Kidney (tissue), 14 donors: ENCODE measurements around the gene COL6A3. TPM values are rescaled to one million over a fixed set of nuclear protein-coding genes. Genes with fewer than 3 reads are reported as not detected.
A peak's percentile ranks its signal among the peaks of the same experiment; 100 is the strongest.

Source experiments
- DNase-seq, 5 donors: peaks; one replicate each; pipeline ENCODE4 v3.0.0-alpha.2; 2013 to 2020
- FAIRE-seq: peaks from 2 replicates; lab custom pipeline; 2012; peaks lifted over from hg19 to GRCh38; lab: Jason Lieb, UNC
- H3K27ac ChIP-seq, 2 donors: one replicate each; pipeline ENCODE4 v1.7.0; 2013; ENCODE audit warnings: low read depth in 2 of 2, low read length in 2 of 2, inconsistent platforms in 1 of 2
- H3K27me3 ChIP-seq: one replicate; pipeline ENCODE4 v1.7.1; 2013; ENCODE audit warnings: low read length, inconsistent platforms; ENCODE audit not compliant: control insufficient read depth, insufficient read depth
- H3K36me3 ChIP-seq, 3 donors: one replicate each; pipeline versions ENCODE4 v1.7.0 to v1.7.1; 2013; ENCODE audit warnings: low read length in 3 of 3, control low read depth in 1 of 3, inconsistent platforms in 1 of 3; ENCODE audit not compliant: insufficient read depth in 3 of 3, control insufficient read depth in 2 of 3
- H3K4me1 ChIP-seq, 3 donors: one replicate each; pipeline versions ENCODE4 v1.7.0 to v1.7.1; 2013; ENCODE audit warnings: low read length in 3 of 3, inconsistent platforms in 1 of 3, low read depth in 1 of 3; ENCODE audit not compliant: control insufficient read depth in 2 of 3, insufficient read depth in 2 of 3
- H3K4me3 ChIP-seq, 3 donors: one replicate each; pipeline versions ENCODE4 v1.7.0 to v1.8.1; 2013; ENCODE audit warnings: low read length in 3 of 3, control low read depth in 1 of 3, inconsistent platforms in 1 of 3
- H3K9ac ChIP-seq, 3 donors: one replicate each; pipeline versions ENCODE4 v1.7.0 to v1.7.1; 2013; ENCODE audit warnings: low read length in 3 of 3, control low read depth in 1 of 3, inconsistent platforms in 1 of 3
- H3K9me3 ChIP-seq, 3 donors: one replicate each; pipeline versions ENCODE4 v1.7.0 to v1.7.1; 2013; ENCODE audit warnings: low read length in 3 of 3, control low read depth in 1 of 3, inconsistent platforms in 1 of 3; ENCODE audit not compliant: control insufficient read depth in 2 of 3, insufficient read depth in 1 of 3
- CTCF ChIP-seq: IDR thresholded peaks from 3 replicates; pipeline ENCODE4 v1.5.1; 2012; ENCODE audit warnings: mild to moderate bottlenecking, moderate library complexity, borderline replicate concordance; ENCODE audit not compliant: insufficient read depth; ENCODE audit errors: extremely low read depth
- intact Hi-C: fragments of 100-400 bp; cut with DNase I; formaldehyde crosslinking; loops from one replicate; pipeline ENCODE4 v1.11.1; 2022
- polyA plus RNA-seq: library from polyadenylated mRNA; stranded (reverse); fragments of 350-450 nt; fragmentation: Illumina TruSeq; extraction: RNeasy Lipid Tissue Mini Kit (QIAGEN cat#74804); gene quantifications from one replicate; pipeline ENCODE4 v1.2.3, GENCODE V29; 2014; ENCODE audit warnings: low read depth, low replicate concordance; ENCODE audit not compliant: insufficient read depth
- total RNA-seq: library from RNA; stranded (reverse); fragmentation: NEBNext Ultra II Directional; extraction: Animal tissue kit (Norgen Biotek cat#: 25700); gene quantifications from one replicate; pipeline ENCODE4 v1.2.1, GENCODE V29; 2021
- donor health status: control.
- donor health status: control.
- donor health status: control.
- donor health status: control.
- donor health status: control.
- donor health status: DM: yes; HTN: yes; CAD: no.
- donor health status: Normal renal cell carcinoma (clear cell type).

COL6A3 gene
- total and polyA plus RNA-seq, 2 donors from 2014 or later = 3.8 to 59.5 TPM

GRCh38 chr2:237458519-237458918 is 44.6 kb upstream of the COL6A3 start:
- Histone ChIP-seq H3K4me3 (no peak overlapping the region), H3K9me3 (no peaks in the 10 kb centered on the region), H3K36me3 (no peaks in the 10 kb centered on the region), H3K27me3 (no peaks in the 10 kb centered on the region), H3K9ac (no peak overlapping the region), H3K27ac (no peak overlapping the region), H3K4me1 (no peaks in the 10 kb centered on the region)
- intact Hi-C loops = no loop called here
- DNase-seq (no peak), FAIRE-seq (no peak)
- TF ChIP-seq CTCF = no peak

- H3K9me3 ChIP-seq = no peaks in the 10 kb centered on the region
- no peak overlapping the region for H3K4me3 ChIP-seq
- H3K27ac ChIP-seq = no peak overlapping the region
- no peak for FAIRE-seq
- TF ChIP-seq CTCF = no peak
- H3K27me3 ChIP-seq = no peaks in the 10 kb centered on the region
- no peak overlapping the region for H3K9ac ChIP-seq
- intact Hi-C loops = no loop called here
- DNase-seq = no peak
- no peaks in the 10 kb centered on the region for H3K4me1 ChIP-seq
- H3K36me3 ChIP-seq = no peaks in the 10 kb centered on the region
These were observed 43.5 kb upstream of the COL6A3 start for GRCh38 chr2:237457388-237457941.

GRCh38 chr2:237456200-237456843 is 42.4 kb upstream of the COL6A3 start:
- Histone ChIP-seq H3K4me3 (no peak overlapping the region), H3K27ac (no peak overlapping the region), H3K9ac (no peak overlapping the region), H3K9me3 (no peaks in the 10 kb centered on the region), H3K27me3 (no peaks in the 10 kb centered on the region), H3K36me3 (no peaks in the 10 kb centered on the region), H3K4me1 (peaks cover 0 to 4% (median 0%) of the 10 kb centered on the region in 3 donors)
- TF ChIP-seq CTCF = no peak
- intact Hi-C loops = no loop called here
- FAIRE-seq = no peak
- DNase-seq = peak in 4 of 5 donors; percentile 75 to 94 (median 79)

GRCh38 chr2:237455764-237456163 is 41.8 kb upstream of the COL6A3 start:
- H3K4me3 ChIP-seq = no peak overlapping the region
- H3K27ac ChIP-seq = no peak overlapping the region
- no peaks in the 10 kb centered on the region for H3K27me3 ChIP-seq
- no peak overlapping the region for H3K9ac ChIP-seq
- FAIRE-seq = no peak
- peak in 1 of 5 donors; percentile 26 for DNase-seq
- H3K9me3 ChIP-seq = no peaks in the 10 kb centered on the region
- no peaks in the 10 kb centered on the region for H3K36me3 ChIP-seq
- peaks cover 0 to 4% (median 3%) of the 10 kb centered on the region in 3 donors for H3K4me1 ChIP-seq
- intact Hi-C loops = no loop called here
- TF ChIP-seq CTCF = no peak
